BLaER1 treated with 17β-estradiol and CSF1 and Interleukin-3, amounts not matched to agents 10 nM and 100 nM (cell line): ENCODE data around the gene IRF4.

Source experiments
- H3K27ac ChIP-seq, 11 experiments: shearing (Covaris generic); formaldehyde crosslinking; 2 replicates each; pipeline ENCODE4 v1.8.1; 2022
- H3K27me3 ChIP-seq, 11 experiments: shearing (Covaris generic); formaldehyde crosslinking; 2 replicates each; pipeline ENCODE4 v1.8.1; 2022
- H3K36me3 ChIP-seq, 11 experiments: shearing (Covaris generic); formaldehyde crosslinking; 2 replicates each; pipeline ENCODE4 v1.8.1; 2022
- H3K4me1 ChIP-seq, 10 experiments: shearing (Covaris generic); formaldehyde crosslinking; 2 replicates each; pipeline ENCODE4 v1.8.1; 2022
- H3K4me2 ChIP-seq, 11 experiments: shearing (Covaris generic); formaldehyde crosslinking; 2 replicates each; pipeline ENCODE4 v1.8.1; 2022
- H3K4me3 ChIP-seq, 10 experiments: shearing (Covaris generic); formaldehyde crosslinking; 2 replicates each; pipeline ENCODE4 v1.8.1; 2022
- H3K9ac ChIP-seq, 11 experiments: shearing (Covaris generic); formaldehyde crosslinking; 2 replicates each; pipeline ENCODE4 v1.8.1; 2022
- H3K9me3 ChIP-seq, 11 experiments: shearing (Covaris generic); formaldehyde crosslinking; replicated peaks in 1 of 11; 2 replicates each; pipeline ENCODE4 v1.8.1; 2022
- H4K20me1 ChIP-seq, 11 experiments: shearing (Covaris generic); formaldehyde crosslinking; 2 replicates each; pipeline ENCODE4 v1.8.1; 2022
- Cebpa-rat ChIP-seq, 11 experiments: shearing (Covaris generic); IDR thresholded peaks; 2 replicates each; pipeline ENCODE4 v1.8.1; 2022

Gene IRF4

DNA sequence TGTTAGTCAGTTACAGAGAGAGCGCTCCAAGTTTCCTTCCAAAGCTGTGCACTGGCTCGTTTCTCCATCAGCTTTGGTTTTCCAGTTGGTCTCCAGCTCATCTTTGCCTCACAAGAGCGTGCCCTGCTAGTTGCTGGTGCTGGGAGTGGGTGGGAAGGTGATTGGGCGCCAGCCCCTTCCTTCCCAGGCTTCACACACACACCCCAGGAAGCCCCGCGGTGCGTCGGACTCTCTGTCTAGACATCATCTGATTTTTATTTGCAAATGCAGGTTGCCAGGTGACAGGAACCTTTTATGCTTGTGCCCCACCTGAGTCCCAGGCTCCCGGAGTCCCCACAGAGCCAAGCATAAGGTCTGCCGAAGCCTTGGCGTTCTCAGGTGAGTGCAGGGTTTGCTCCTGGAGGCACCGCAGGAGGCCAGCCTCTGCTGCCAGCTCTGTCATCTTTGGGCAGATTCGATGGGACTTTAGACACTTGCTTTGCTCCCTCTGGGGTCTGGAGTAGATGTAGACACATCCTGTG lies 7.1 kb downstream of the IRF4 start:
- Histone ChIP-seq H3K27me3 (peaks cover 0 to 32% (median 0%) of the 10 kb centered on the region in 11 experiments; a peak in 7 of 22 replicates), H3K9ac (0 out of 22 replicates have a peak overlapping the region, but pooled peaks of 1 of the 11 experiments have one; percentile 9), H3K27ac (no peak overlapping the region), H3K4me1 (peaks cover 27 to 100% (median 94%) of the 10 kb centered on the region in 10 experiments), H4K20me1 (peaks cover 0 to 96% (median 59%) of the 10 kb centered on the region in 11 experiments; a peak in 19 of 22 replicates), H3K4me2 (peak overlapping the region in 9 of 11 experiments; percentile 2 to 92 (median 71); a peak in 15 of 22 replicates), H3K4me3 (no peak overlapping the region), H3K9me3 (no peaks in the 10 kb centered on the region), H3K36me3 (peaks cover 23 to 94% (median 87%) of the 10 kb centered on the region in 11 experiments)
- no peak for TF ChIP-seq Cebpa-rat (IDR thresholded peaks at IDR 0.05)

DNA sequence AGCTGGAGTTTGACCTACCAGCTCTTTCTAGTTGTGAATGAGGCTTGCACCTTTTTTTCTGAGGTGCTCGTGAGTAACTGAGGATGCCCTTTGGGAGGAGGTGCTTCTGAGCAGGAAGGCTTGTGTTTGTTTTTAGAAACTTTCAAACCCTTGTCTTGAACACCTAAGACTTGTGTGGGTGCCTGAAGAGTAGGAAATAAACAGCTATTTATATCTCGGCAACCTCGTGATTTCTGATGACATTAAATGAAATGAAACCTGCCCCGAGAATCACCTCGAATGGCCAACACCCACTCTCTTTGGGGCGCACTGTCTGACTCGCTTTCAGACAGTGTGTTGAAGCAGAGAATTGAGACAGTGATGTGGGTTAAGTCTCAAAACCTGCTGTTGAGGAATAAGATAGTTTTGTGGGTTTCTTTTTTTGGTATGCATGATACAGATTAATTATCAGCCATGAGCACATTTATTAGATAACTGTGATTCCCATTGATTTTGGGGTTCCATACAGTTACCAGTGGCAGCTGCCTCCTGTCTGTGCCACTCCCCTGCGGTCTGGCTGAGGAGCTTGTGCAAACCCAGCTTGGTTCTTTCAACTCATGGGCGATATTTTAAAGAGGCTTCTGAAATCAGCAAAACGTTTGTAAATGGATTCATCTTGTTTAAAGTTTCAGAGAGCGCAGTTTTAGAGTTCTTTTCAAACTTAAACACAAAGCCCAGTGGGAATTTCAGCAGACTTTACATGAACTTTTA lies 8.4 kb downstream of the IRF4 start:
- Histone ChIP-seq H3K4me2 (peak overlapping the region in 10 of 11 experiments; percentile 33 to 92 (median 61); a peak in 19 of 22 replicates), H3K27ac (0 out of 22 replicates have a peak overlapping the region, but pooled peaks of 1 of the 11 experiments have one; percentile 4), H3K9me3 (peaks cover 0 to 7% (median 0%) of the 10 kb centered on the region in 11 experiments; a peak in 4 of 22 replicates), H3K4me3 (no peak overlapping the region), H3K4me1 (peaks cover 36 to 100% (median 94%) of the 10 kb centered on the region in 10 experiments), H3K27me3 (peaks cover 0 to 21% (median 0%) of the 10 kb centered on the region in 11 experiments; a peak in 4 of 22 replicates), H3K36me3 (peaks cover 23 to 96% (median 82%) of the 10 kb centered on the region in 11 experiments), H3K9ac (peak overlapping the region in 3 of 11 experiments; percentile 5 to 35 (median 19); a peak in 4 of 22 replicates), H4K20me1 (peaks cover 0 to 96% (median 55%) of the 10 kb centered on the region in 11 experiments; a peak in 17 of 22 replicates)
- TF ChIP-seq Cebpa-rat (IDR thresholded peaks at IDR 0.05) = no peak

DNA sequence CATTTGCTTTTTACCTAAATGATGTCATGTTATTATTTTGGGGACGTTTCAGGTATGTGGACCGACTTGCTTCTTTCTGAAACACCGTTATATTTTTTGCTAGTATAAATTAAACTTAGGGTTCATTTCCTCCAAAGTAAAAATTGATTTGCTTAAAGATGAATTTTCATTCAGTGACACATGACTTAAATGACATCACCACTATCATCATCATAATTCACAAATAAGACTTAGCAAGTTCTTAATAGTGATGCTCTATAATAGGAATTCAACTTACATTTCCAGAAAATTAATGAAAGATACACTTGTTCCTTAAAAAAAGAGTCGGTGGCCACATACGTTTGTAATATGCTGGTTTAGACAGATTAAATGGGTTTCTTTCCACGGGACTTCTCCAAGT lies 9.3 kb downstream of the IRF4 start:
- H3K9ac ChIP-seq = peak overlapping the region in 4 of 11 experiments; percentile 24 to 41 (median 38); a peak in 4 of 22 replicates
- peaks cover 0 to 16% (median 0%) of the 10 kb centered on the region in 11 experiments; a peak in 4 of 22 replicates for H3K9me3 ChIP-seq
- H3K36me3 ChIP-seq = peaks cover 29 to 96% (median 82%) of the 10 kb centered on the region in 11 experiments
- peak overlapping the region in 9 of 11 experiments; percentile 29 to 92 (median 85); a peak in 18 of 22 replicates for H3K4me2 ChIP-seq
- no peak for TF ChIP-seq Cebpa-rat (IDR thresholded peaks at IDR 0.05)
- no peak overlapping the region; a peak in 1 of 20 replicates for H3K4me3 ChIP-seq
- peaks cover 0 to 96% (median 47%) of the 10 kb centered on the region in 11 experiments; a peak in 15 of 22 replicates for H4K20me1 ChIP-seq
- peaks cover 36 to 100% (median 94%) of the 10 kb centered on the region in 10 experiments for H3K4me1 ChIP-seq
- H3K27me3 ChIP-seq = peaks cover 0 to 21% (median 0%) of the 10 kb centered on the region in 11 experiments; a peak in 4 of 22 replicates
- peak overlapping the region in 3 of 11 experiments; percentile 9 to 41 (median 37); a peak in 3 of 22 replicates for H3K27ac ChIP-seq

DNA sequence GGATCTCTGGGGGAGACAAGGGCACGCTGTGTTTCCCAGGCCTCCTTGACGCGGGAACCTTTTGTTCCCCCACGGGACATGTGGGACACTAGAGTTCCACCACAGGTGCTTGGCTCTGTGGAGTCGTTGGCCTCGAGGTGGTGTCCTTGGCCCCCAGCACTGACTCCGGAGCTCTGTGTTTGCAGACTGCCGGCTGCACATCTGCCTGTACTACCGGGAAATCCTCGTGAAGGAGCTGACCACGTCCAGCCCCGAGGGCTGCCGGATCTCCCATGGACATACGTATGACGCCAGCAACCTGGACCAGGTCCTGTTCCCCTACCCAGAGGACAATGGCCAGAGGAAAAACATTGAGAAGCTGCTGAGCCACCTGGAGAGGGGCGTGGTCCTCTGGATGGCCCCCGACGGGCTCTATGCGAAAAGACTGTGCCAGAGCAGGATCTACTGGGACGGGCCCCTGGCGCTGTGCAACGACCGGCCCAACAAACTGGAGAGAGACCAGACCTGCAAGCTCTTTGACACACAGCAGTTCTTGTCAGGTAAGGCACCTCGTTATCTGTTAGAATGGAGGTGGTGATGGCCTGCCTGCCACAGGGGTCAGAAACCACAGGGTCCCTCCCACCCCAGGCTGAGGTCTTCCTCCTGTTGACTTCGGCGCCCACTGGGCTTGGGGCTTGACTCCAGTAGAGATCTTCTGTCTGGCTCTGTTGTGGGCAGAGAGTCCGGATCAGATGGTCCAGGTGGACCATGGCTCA lies 9.9 kb downstream of the IRF4 start:
- Histone ChIP-seq H3K4me3 (peak overlapping the region in 1 of 10 experiments; percentile 15; a peak in 3 of 20 replicates), H3K9ac (peak overlapping the region in 4 of 11 experiments; percentile 24 to 41 (median 38); a peak in 4 of 22 replicates), H3K27me3 (peaks cover 0 to 21% (median 0%) of the 10 kb centered on the region in 11 experiments; a peak in 4 of 22 replicates), H3K4me2 (peak overlapping the region; percentile 6 to 92 (median 84); a peak in 20 of 22 replicates), H3K36me3 (peaks cover 33 to 96% (median 82%) of the 10 kb centered on the region in 11 experiments), H4K20me1 (peaks cover 0 to 94% (median 42%) of the 10 kb centered on the region in 11 experiments; a peak in 13 of 22 replicates), H3K4me1 (peaks cover 31 to 98% (median 90%) of the 10 kb centered on the region in 10 experiments), H3K9me3 (peaks cover 0 to 17% (median 0%) of the 10 kb centered on the region in 11 experiments; a peak in 4 of 22 replicates), H3K27ac (peak overlapping the region in 4 of 11 experiments; percentile 9 to 41 (median 24); a peak in 5 of 22 replicates)
- TF ChIP-seq Cebpa-rat (IDR thresholded peaks at IDR 0.05) = no peak

DNA sequence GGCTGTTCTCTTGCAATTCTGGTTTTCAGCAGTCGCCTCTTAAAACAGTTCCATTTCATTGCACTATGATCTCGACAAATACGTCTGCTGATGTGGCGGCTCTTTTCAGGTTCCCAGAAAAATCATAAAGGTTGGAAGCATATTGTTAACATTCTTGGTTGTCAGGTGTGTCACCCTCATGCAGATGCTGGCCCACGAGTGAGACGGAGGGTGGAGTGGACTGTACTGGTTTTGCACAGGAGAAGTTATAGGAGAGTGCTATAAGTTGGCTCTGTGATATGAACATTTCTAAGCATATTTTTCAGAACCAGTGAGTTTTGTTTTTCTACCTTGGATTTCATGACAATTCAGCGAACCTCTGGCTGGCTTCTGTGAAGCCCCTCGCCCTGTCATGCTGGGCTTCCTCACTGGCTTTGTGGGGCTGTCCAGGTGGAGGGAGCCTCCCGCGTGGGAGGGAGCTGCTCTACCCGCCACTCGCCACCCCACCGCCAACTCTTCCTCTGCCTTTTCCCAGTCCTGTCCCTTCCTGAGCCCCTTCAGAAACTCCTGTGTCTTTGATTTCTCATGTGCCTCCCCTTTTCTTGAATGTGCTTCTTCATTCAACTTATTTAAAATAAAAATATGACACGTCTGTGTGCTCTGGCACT lies 10.6 kb downstream of the IRF4 start:
- peaks cover 32 to 99% (median 87%) of the 10 kb centered on the region in 11 experiments for H3K36me3 ChIP-seq
- H3K4me2 ChIP-seq = peak overlapping the region in 9 of 11 experiments; percentile 29 to 92 (median 85); a peak in 17 of 22 replicates
- H3K4me1 ChIP-seq = peaks cover 31 to 98% (median 85%) of the 10 kb centered on the region in 10 experiments
- H3K27ac ChIP-seq = peak overlapping the region in 1 of 11 experiments; percentile 10; a peak in 1 of 22 replicates
- H3K27me3 ChIP-seq = peaks cover 0 to 21% (median 0%) of the 10 kb centered on the region in 11 experiments; a peak in 4 of 22 replicates
- H3K4me3 ChIP-seq = no peak overlapping the region; a peak in 1 of 20 replicates
- H4K20me1 ChIP-seq = peaks cover 0 to 94% (median 42%) of the 10 kb centered on the region in 11 experiments; a peak in 13 of 22 replicates
- H3K9ac ChIP-seq = peak overlapping the region in 1 of 11 experiments; percentile 35; a peak in 1 of 22 replicates
- no peak for TF ChIP-seq Cebpa-rat (IDR thresholded peaks at IDR 0.05)
- H3K9me3 ChIP-seq = peaks cover 0 to 17% (median 0%) of the 10 kb centered on the region in 11 experiments; a peak in 4 of 22 replicates

DNA sequence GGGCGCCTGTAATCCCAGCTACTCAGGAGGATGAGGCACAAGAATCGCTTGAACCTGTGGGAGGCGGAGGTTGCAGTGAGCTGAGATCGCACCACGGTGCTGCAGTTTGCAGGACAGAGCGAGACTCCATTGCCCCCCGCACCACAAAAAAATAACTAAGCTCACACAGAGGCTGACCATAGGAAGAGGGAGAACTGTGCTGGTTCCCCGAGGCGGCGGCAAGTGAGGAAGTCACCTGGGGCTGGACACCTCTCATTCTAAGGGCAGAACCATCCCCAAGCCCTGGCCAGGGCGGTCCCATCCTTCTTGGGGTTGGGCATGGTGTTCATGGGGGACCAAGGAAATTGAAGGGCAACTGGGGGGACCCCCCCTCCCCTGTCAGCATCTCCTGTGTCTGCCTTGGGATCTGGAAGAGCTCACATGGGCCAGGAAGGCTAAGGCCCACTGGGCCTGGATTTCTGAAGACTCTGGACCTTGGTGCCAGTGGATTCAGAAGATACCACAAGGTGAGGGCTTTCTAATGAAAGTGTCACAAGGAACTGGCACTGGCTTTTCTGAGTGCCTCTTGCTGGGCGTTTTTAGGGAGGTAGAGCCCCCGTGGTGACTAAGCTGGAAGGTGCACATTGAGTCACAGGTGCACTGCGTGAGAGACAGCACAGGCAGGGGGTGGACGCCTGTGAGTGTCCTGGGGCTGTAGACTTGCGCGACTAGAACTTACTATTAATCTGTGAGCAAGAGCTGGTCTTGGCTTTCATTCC lies 11.5 kb downstream of the IRF4 start:
- peak overlapping the region in 2 of 11 experiments; percentile 4 to 11; a peak in 2 of 22 replicates for H3K27ac ChIP-seq
- TF ChIP-seq Cebpa-rat (IDR thresholded peaks at IDR 0.05) = no peak
- peaks cover 27 to 99% (median 87%) of the 10 kb centered on the region in 11 experiments for H3K36me3 ChIP-seq
- H3K4me2 ChIP-seq = peak overlapping the region; percentile 49 to 92 (median 84)
- peaks cover 36 to 96% (median 82%) of the 10 kb centered on the region in 10 experiments for H3K4me1 ChIP-seq
- H3K4me3 ChIP-seq = peak overlapping the region in 4 of 10 experiments; percentile 4 to 46 (median 30); a peak in 3 of 20 replicates
- H3K9me3 ChIP-seq = peaks cover 0 to 17% (median 0%) of the 10 kb centered on the region in 11 experiments; a peak in 4 of 22 replicates
- peaks cover 0 to 21% (median 0%) of the 10 kb centered on the region in 11 experiments; a peak in 4 of 22 replicates for H3K27me3 ChIP-seq
- peaks cover 0 to 85% (median 42%) of the 10 kb centered on the region in 11 experiments; a peak in 13 of 22 replicates for H4K20me1 ChIP-seq
- peak overlapping the region in 5 of 11 experiments; percentile 0 to 66 (median 32); a peak in 6 of 22 replicates for H3K9ac ChIP-seq
